ENCODE measurements around the gene LHFPL2. TPM values are rescaled to one million over a fixed set of nuclear protein-coding genes. Genes with fewer than 3 reads are reported as not detected.

The LHFPL2 gene
- total and polyA plus RNA-seq, 3 donors from 2014 or later = 24.8 to 48.6 (median 42.8) TPM

DNA sequence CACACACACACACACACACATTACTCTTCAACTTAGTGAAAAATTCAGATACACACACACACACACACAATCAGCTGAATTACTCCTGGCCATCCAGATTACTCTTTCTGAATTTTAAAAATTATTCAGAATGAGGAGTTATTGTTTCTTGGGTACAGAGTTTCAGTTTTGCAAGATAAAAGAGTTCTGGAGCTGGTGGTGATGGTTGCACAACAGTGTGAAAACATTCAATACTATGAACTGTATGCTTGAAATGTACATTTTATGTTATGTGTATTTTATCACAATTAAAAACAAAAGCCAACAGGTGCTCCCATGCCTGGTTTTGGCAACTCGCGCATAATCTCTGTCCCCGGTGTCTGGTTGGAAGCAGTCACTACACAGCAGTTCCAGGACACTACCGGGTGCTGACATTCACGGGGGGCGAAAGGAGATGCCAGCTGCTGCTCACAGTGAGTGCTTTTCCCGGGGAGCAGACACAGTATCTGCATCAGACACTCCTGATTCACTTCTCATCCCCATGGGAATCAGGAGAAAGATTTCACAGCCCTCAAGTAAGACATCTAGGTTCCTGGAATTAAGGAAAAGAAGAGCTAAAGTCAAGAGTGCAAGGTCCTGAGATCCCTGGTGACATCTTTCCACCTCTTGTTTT lies 55.7 kb downstream of the LHFPL2 start:
- Histone ChIP-seq H3K27me3 (no peaks in the 10 kb centered on the region), H3K9me3 (no peaks in the 10 kb centered on the region), H3K27ac (no peak overlapping the region), H3K4me3 (no peak overlapping the region), H3K4me1 (peaks cover 40% of the 10 kb centered on the region), H3K36me3 (ENCODE audit: low read depth, missing control alignments) (no peaks in the 10 kb centered on the region)
- intact Hi-C loops (cut with DNase I; ENCODE audit: low total_unique reads) = no loop called here
- TF ChIP-seq POLR2A (IDR thresholded peaks at IDR 0.05) = no peak
- TF ChIP-seq, protein P1, sequence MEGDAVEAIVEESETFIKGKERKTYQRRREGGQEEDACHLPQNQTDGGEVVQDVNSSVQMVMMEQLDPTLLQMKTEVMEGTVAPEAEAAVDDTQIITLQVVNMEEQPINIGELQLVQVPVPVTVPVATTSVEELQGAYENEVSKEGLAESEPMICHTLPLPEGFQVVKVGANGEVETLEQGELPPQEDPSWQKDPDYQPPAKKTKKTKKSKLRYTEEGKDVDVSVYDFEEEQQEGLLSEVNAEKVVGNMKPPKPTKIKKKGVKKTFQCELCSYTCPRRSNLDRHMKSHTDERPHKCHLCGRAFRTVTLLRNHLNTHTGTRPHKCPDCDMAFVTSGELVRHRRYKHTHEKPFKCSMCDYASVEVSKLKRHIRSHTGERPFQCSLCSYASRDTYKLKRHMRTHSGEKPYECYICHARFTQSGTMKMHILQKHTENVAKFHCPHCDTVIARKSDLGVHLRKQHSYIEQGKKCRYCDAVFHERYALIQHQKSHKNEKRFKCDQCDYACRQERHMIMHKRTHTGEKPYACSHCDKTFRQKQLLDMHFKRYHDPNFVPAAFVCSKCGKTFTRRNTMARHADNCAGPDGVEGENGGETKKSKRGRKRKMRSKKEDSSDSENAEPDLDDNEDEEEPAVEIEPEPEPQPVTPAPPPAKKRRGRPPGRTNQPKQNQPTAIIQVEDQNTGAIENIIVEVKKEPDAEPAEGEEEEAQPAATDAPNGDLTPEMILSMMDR (IDR thresholded peaks at IDR 0.05) = no peak
- DNase-seq = no peak
- 76 to 89% methylated on average over 7 of the region's 7 CpGs for WGBS, 2 donors

GRCh38 chr5:78591972-78592700 lies 56.4 kb downstream of the LHFPL2 start:
- H3K9me3 ChIP-seq = no peaks in the 10 kb centered on the region
- no peaks in the 10 kb centered on the region for H3K27me3 ChIP-seq
- H3K4me1 ChIP-seq = peaks cover 40% of the 10 kb centered on the region
- intact Hi-C loops (cut with DNase I; ENCODE audit: low total_unique reads) = no loop called here
- 68 to 71% methylated on average over 9 of the region's 9 CpGs for WGBS, 2 donors
- no peak overlapping the region for H3K27ac ChIP-seq
- TF ChIP-seq, protein P1 (IDR thresholded peaks at IDR 0.05) = no peak
- no peak for TF ChIP-seq POLR2A (IDR thresholded peaks at IDR 0.05)
- no peak for DNase-seq
- no peaks in the 10 kb centered on the region for H3K36me3 ChIP-seq (ENCODE audit: low read depth, missing control alignments)
- H3K4me3 ChIP-seq = no peak overlapping the region

DNA sequence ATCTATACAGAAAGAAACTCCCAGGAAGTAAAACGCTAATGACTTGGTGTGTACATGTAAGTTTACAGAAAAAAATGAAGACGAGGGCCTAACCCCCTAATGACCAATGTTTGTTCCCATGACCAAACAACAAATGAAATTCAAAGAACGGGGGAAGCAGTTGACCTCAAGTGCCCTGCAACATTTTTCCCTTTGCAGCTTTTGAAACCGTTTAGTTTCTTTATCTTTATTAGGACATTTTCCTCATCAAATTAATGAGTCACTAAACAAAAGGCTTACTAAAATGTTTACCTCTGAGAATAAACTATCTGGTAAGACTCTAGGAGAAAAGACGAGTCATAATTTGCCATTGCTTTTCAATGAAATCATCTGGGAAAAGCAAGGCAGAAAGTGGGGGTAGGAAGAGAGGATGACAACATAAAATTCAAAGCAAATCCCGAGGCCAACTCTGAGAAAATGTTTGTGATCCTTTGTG lies 57.4 kb downstream of the LHFPL2 start:
- Histone ChIP-seq H3K27me3 (no peaks in the 10 kb centered on the region), H3K4me1 (peaks cover 40% of the 10 kb centered on the region), H3K36me3 (ENCODE audit: low read depth, missing control alignments) (no peaks in the 10 kb centered on the region), H3K9me3 (no peaks in the 10 kb centered on the region), H3K27ac (no peak overlapping the region), H3K4me3 (no peak overlapping the region)
- DNase-seq = no peak
- intact Hi-C loops (cut with DNase I; ENCODE audit: low total_unique reads) = no loop called here
- 44 to 49% methylated on average over 6 of the region's 6 CpGs for WGBS, 2 donors
- TF ChIP-seq, protein P1 (IDR thresholded peaks at IDR 0.05) = no peak
- no peak for TF ChIP-seq POLR2A (IDR thresholded peaks at IDR 0.05)

- H3K9me3 ChIP-seq = no peaks in the 10 kb centered on the region
- DNase-seq = no peak
- H3K4me1 ChIP-seq = peaks cover 32% of the 10 kb centered on the region
- H3K36me3 ChIP-seq (ENCODE audit: low read depth, missing control alignments) = no peaks in the 10 kb centered on the region
- no peak overlapping the region for H3K27ac ChIP-seq
- no peaks in the 10 kb centered on the region for H3K27me3 ChIP-seq
- H3K4me3 ChIP-seq = no peak overlapping the region
- intact Hi-C loops (cut with DNase I; ENCODE audit: low total_unique reads) = no loop called here
- 81 to 84% methylated on average over 5 of the region's 5 CpGs for WGBS, 2 donors
- TF ChIP-seq, protein P1 (IDR thresholded peaks at IDR 0.05) = no peak
- TF ChIP-seq POLR2A (IDR thresholded peaks at IDR 0.05) = no peak
Measured at GRCh38 chr5:78589923-78590322, 58.6 kb downstream of the LHFPL2 start.

All from testis (tissue), 3 donors.